ENCODE data around the gene ZNF584.

DNA sequence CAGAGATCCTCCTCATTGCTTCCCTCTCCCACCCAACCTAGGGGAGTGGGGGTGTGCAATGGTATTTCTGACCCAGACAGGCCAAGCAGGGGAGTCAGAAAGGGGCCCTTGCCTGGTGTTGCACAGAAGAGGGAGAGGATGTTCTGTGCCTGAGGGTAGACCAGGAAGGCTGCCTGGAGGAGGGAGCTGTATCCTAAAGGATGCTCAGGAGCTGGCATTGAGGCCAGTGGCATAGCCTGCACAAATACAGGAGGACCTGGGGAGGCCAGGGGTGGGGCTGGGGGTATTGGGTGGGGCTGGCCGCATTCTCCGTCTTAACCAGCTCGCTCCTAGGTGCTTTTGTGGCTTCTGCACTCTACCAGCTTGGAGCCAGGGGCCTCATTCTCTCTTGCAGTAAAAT is 8.5 kb upstream of the ZNF584 start:
- no peak for TF ChIP-seq POLR2AphosphoS5 (IDR thresholded peaks at IDR 0.05; ENCODE audit: insufficient read depth in 1 of 2, low read depth in 1 of 2)
- TF ChIP-seq, protein P1, sequence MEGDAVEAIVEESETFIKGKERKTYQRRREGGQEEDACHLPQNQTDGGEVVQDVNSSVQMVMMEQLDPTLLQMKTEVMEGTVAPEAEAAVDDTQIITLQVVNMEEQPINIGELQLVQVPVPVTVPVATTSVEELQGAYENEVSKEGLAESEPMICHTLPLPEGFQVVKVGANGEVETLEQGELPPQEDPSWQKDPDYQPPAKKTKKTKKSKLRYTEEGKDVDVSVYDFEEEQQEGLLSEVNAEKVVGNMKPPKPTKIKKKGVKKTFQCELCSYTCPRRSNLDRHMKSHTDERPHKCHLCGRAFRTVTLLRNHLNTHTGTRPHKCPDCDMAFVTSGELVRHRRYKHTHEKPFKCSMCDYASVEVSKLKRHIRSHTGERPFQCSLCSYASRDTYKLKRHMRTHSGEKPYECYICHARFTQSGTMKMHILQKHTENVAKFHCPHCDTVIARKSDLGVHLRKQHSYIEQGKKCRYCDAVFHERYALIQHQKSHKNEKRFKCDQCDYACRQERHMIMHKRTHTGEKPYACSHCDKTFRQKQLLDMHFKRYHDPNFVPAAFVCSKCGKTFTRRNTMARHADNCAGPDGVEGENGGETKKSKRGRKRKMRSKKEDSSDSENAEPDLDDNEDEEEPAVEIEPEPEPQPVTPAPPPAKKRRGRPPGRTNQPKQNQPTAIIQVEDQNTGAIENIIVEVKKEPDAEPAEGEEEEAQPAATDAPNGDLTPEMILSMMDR (IDR thresholded peaks at IDR 0.05) = no peak
- no peak for TF ChIP-seq POLR2A (IDR thresholded peaks at IDR 0.05)

Data from vagina (tissue), 2 donors.